ENCODE results near the gene CAMTA1. TPM values are rescaled to one million over a fixed set of nuclear protein-coding genes. Genes with fewer than 3 reads are reported as not detected.

The CAMTA1 gene
- total RNA-seq, 1 donor from 2014 or later, result 268 TPM

- Histone ChIP-seq H3K4me2 (no peak overlapping the region), H3K4me1 (no peaks in the 10 kb centered on the region), H4K20me1 (ENCODE audit: low read depth) (peaks cover 7% of the 10 kb centered on the region), H2AFZ (replicated peaks) (no peak overlapping the region), H3K9me3 (ENCODE audit: low read depth) (no peaks in the 10 kb centered on the region), H3K27ac (no peak overlapping the region), H3K36me3 (no peaks in the 10 kb centered on the region), H3F3A (ENCODE audit: low read depth) (no peaks in the 10 kb centered on the region), H3K4me3 (no peak overlapping the region), H3K79me2 (ENCODE audit: low read depth) (no peaks in the 10 kb centered on the region), H3K9ac (no peak overlapping the region), H3K27me3 (no peaks in the 10 kb centered on the region)
- no peak for TF ChIP-seq EZH2phosphoT487 (IDR thresholded peaks at IDR 0.05)
- no peak for TF ChIP-seq CTCF (IDR thresholded peaks at IDR 0.05)
- TF ChIP-seq EZH2 (IDR thresholded peaks at IDR 0.05), result no peak
- Mint-ChIP-seq H3K9me3 (no peaks in the 10 kb centered on the region), H3K36me3 (no peaks in the 10 kb centered on the region), H3K27me3 (ENCODE audit: insufficient read depth, low read depth) (no peaks in the 10 kb centered on the region), H3K4me1 (peaks cover 16% of the 10 kb centered on the region), H3K27ac (no peak overlapping the region), H3K4me3 (no peak overlapping the region)
- DNase-seq (ENCODE audit: low spot score), result no peak
Observed at GRCh38 chr1:7094086-7094485, 308.8 kb downstream of the CAMTA1 start.

- Histone ChIP-seq H3K79me2 (ENCODE audit: low read depth) (no peaks in the 10 kb centered on the region), H3K9ac (no peak overlapping the region), H3K4me1 (no peaks in the 10 kb centered on the region), H3K27me3 (no peaks in the 10 kb centered on the region), H3K4me2 (no peak overlapping the region), H3K27ac (no peak overlapping the region), H2AFZ (replicated peaks) (no peak overlapping the region), H4K20me1 (ENCODE audit: low read depth) (peaks cover 7% of the 10 kb centered on the region), H3K36me3 (no peaks in the 10 kb centered on the region), H3F3A (ENCODE audit: low read depth) (no peaks in the 10 kb centered on the region), H3K9me3 (ENCODE audit: low read depth) (no peaks in the 10 kb centered on the region), H3K4me3 (no peak overlapping the region)
- H3K27me3 Mint-ChIP-seq (ENCODE audit: insufficient read depth, low read depth), result no peaks in the 10 kb centered on the region
- TF ChIP-seq CTCF (IDR thresholded peaks at IDR 0.05) (no peak), EZH2phosphoT487 (IDR thresholded peaks at IDR 0.05) (no peak), EZH2 (IDR thresholded peaks at IDR 0.05) (no peak)
- no peak overlapping the region for H3K27ac Mint-ChIP-seq
- H3K4me1 Mint-ChIP-seq, result peaks cover 16% of the 10 kb centered on the region
- H3K4me3 Mint-ChIP-seq, result no peak overlapping the region
- no peaks in the 10 kb centered on the region for H3K36me3 Mint-ChIP-seq
- no peaks in the 10 kb centered on the region for H3K9me3 Mint-ChIP-seq
- no peak for DNase-seq (ENCODE audit: low spot score)
Observed at GRCh38 chr1:7094509-7094908, 309.3 kb downstream of the CAMTA1 start.

- no peak overlapping the region for H3K27ac ChIP-seq
- no peaks in the 10 kb centered on the region for H3K79me2 ChIP-seq (ENCODE audit: low read depth)
- no peaks in the 10 kb centered on the region for H3K4me1 ChIP-seq
- H3K27me3 Mint-ChIP-seq (ENCODE audit: insufficient read depth, low read depth), result no peaks in the 10 kb centered on the region
- H3K27me3 ChIP-seq, result no peaks in the 10 kb centered on the region
- H3F3A ChIP-seq (ENCODE audit: low read depth), result no peaks in the 10 kb centered on the region
- H4K20me1 ChIP-seq (ENCODE audit: low read depth), result peaks cover 7% of the 10 kb centered on the region
- H3K27ac Mint-ChIP-seq, result no peak overlapping the region
- H3K9me3 ChIP-seq (ENCODE audit: low read depth), result no peaks in the 10 kb centered on the region
- no peak for DNase-seq (ENCODE audit: low spot score)
- no peaks in the 10 kb centered on the region for H3K9me3 Mint-ChIP-seq
- H3K4me3 ChIP-seq, result no peak overlapping the region
- no peak overlapping the region for H2AFZ ChIP-seq (replicated peaks)
- H3K9ac ChIP-seq, result no peak overlapping the region
- H3K4me1 Mint-ChIP-seq, result peaks cover 16% of the 10 kb centered on the region
- no peak overlapping the region for H3K4me2 ChIP-seq
- TF ChIP-seq EZH2 (IDR thresholded peaks at IDR 0.05) (no peak), CTCF (IDR thresholded peaks at IDR 0.05) (no peak), EZH2phosphoT487 (IDR thresholded peaks at IDR 0.05) (no peak)
- H3K36me3 ChIP-seq, result no peaks in the 10 kb centered on the region
- no peaks in the 10 kb centered on the region for H3K36me3 Mint-ChIP-seq
- no peak overlapping the region for H3K4me3 Mint-ChIP-seq
Observed at GRCh38 chr1:7095343-7095964, 310.2 kb downstream of the CAMTA1 start.

Measured in neural progenitor cell (in vitro differentiated cells).